Coronary artery (tissue), 2 donors: ENCODE results near the gene NUPR1.
"Not testable (repeated sequence)": the region's sequence is repeated elsewhere in the genome, so short reads cannot be mapped to it uniquely, and the experiment has no call there.

Source experiments
- DNase-seq: peaks from one replicate; pipeline ENCODE4 v3.0.0-alpha.2; 2017; ENCODE audit warnings: low spot score
- H3K27ac ChIP-seq, 2 donors: fragments of 200-600 bp; sonication (generic); one replicate each; pipeline ENCODE4 v1.5.1; 2016 to 2019
- H3K4me3 ChIP-seq: fragments of 200-600 bp; sonication (generic); 2 replicates; pipeline ENCODE4 v1.5.1; 2016; ENCODE audit warnings: mild to moderate bottlenecking, moderate library complexity
- TF ChIP-seq, protein P1 (sequence below): fragments of 200-600 bp; sonication (generic); IDR thresholded peaks from one replicate; pipeline ENCODE4 v1.5.1; 2019; ENCODE audit warnings: antibody characterized with exemption

Gene NUPR1

DNA sequence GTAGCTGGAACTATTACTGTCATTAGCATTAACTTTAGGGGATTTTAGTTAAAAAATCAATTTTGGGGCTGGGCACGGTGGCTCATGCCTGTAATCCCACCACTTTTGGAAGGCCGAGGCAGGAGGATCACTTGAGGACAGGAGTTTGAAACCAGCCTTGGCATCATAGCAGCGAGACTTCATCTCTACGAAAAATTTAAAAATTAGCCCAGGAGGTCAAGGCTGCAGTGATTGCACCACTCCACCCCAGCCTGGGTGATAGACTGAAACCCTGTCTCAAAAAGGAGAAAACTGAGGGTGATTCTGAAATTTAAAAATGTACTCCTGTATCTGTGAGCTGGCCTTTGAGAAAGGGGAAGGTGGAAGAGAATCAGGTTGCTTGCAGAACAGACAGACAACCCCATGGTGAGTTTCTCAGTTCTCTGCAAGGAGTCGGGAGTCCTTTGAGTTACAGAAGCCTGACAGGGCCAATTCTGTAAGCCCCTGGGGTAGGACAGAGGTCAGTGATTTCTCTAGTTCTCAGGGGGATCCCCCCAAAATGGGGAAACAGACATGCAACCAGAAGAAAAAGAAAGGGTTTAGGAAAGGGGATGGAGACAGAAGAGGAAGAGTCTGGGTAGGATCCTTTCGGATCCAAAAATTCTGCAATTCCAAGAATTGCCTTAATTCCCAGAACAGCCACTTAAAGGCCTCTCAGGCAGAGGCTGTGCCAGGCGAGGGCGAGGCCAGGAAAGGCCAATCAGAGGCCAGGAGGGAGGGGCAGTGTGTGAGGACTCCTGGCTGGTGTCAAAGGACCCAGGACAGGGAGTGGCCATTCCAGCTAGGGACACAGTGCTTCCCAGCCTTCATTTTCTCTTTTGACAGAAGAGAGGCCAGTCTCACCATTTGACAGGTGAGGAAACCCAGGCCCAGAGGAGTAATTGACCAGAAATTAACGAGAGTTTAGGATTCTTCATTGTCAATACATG lies 6.7 kb downstream of the NUPR1 start:
- DNase-seq, result peak; percentile 87
- Histone ChIP-seq H3K4me3 (no peak overlapping the region), H3K27ac (peak overlapping the region; percentile 40 to 73)
- TF ChIP-seq, protein P1, sequence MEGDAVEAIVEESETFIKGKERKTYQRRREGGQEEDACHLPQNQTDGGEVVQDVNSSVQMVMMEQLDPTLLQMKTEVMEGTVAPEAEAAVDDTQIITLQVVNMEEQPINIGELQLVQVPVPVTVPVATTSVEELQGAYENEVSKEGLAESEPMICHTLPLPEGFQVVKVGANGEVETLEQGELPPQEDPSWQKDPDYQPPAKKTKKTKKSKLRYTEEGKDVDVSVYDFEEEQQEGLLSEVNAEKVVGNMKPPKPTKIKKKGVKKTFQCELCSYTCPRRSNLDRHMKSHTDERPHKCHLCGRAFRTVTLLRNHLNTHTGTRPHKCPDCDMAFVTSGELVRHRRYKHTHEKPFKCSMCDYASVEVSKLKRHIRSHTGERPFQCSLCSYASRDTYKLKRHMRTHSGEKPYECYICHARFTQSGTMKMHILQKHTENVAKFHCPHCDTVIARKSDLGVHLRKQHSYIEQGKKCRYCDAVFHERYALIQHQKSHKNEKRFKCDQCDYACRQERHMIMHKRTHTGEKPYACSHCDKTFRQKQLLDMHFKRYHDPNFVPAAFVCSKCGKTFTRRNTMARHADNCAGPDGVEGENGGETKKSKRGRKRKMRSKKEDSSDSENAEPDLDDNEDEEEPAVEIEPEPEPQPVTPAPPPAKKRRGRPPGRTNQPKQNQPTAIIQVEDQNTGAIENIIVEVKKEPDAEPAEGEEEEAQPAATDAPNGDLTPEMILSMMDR, result no peak

DNA sequence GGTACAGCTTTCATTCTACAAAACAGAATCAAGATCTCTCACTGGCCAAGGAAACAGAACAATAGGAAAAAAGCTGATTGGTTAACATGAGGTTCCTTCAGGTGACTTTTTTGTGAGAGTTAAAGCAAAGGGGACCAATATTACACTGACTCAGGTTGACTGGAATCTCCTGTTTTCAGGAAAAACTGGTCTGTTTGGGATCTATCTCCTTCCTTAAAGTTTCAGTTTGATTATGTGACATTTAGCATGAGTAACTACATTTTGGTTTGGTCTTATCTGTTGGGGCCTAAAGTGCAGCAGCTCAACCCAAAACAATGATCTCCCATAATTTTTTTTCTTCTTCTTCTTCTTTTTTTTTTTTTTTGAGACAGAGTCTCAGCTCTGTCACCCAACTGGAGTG lies 9.7 kb downstream of the NUPR1 start:
- H3K27ac ChIP-seq, result no peak overlapping the region

DNA sequence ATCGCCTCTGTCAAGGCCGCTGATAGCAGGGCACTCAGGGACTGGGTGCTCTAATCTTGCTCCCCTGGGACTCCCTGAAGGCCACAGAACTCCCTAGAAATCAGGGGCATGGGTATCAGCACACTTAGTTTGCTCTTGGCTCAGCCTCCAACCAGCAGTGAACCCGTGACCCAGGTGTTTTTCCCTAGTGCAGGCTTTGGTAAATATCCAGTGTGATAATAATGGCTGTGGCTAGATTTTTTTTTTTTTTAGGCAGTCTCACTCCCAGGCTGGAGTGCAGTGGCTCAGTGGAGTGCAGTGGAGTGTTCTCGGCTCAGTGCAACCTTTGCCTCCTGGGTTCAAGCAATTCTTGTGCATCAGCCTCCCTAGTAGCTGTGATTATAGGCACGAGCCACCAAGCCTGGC lies 10.3 kb downstream of the NUPR1 start:
- TF ChIP-seq, protein P1, result no peak
- no peak for DNase-seq
- H3K27ac ChIP-seq, result no peak overlapping the region
- H3K4me3 ChIP-seq, result no peak overlapping the region

More for the DNA sequence above, 9.7 kb downstream of the NUPR1 start:
- H3K4me3 ChIP-seq, result no peak overlapping the region
- no peak for DNase-seq
- TF ChIP-seq, protein P1, result no peak

DNA sequence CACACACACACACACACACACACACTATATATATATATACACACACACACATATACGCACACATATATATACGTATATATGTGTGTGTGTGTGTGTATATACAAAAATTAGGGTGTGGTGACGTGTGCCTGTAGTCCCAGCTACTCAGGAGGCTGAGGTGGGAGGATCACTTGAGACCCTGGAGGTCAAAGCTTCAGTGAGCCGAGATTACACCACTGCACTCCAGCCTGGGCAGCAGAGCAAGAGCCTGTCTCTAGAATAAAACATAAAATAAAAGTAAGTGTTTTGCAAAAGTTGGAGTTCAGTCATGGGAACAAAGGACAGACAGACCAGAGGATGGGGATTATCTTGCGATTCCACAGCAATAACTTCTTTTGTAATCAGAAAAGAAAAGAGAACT lies 10.8 kb downstream of the NUPR1 start:
- TF ChIP-seq, protein P1, result no peak
- Histone ChIP-seq H3K27ac (no peak overlapping the region), H3K4me3 (no peak overlapping the region)
- DNase-seq, result no peak

DNA sequence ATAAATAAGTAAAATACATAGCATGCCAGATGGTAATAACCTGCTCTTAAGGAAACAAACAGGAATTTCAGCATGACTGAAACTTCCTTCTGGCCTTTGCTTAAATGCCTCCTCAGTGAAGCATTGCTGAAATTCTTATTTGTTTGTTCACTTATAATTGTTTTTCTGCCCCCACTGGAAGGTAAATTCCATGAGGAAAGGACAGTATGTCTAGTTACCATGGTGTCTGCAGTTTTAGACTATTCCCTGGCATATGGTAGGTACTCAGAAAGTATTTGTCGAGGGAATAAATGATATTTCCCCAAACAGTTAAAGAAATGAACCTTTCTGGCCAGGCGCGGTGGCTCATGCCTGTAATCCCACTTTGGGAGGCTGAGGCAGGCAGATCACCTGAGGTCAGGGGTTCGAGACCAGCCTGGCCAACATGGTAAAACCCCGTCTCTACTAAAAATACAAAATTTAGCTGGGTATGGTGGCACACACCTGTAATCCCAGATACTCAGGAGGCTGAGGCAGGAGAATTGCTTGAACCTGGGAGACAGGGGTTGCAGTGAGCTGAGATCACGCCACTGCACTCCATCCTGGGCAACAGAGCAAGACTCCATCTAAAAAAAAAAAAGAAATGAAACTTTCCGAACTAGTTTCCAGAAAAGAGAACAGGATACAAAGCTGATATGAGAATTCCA lies 11.5 kb downstream of the NUPR1 start:
- not testable (repeated sequence) for DNase-seq, H3K4me3 ChIP-seq, H3K27ac ChIP-seq

DNA sequence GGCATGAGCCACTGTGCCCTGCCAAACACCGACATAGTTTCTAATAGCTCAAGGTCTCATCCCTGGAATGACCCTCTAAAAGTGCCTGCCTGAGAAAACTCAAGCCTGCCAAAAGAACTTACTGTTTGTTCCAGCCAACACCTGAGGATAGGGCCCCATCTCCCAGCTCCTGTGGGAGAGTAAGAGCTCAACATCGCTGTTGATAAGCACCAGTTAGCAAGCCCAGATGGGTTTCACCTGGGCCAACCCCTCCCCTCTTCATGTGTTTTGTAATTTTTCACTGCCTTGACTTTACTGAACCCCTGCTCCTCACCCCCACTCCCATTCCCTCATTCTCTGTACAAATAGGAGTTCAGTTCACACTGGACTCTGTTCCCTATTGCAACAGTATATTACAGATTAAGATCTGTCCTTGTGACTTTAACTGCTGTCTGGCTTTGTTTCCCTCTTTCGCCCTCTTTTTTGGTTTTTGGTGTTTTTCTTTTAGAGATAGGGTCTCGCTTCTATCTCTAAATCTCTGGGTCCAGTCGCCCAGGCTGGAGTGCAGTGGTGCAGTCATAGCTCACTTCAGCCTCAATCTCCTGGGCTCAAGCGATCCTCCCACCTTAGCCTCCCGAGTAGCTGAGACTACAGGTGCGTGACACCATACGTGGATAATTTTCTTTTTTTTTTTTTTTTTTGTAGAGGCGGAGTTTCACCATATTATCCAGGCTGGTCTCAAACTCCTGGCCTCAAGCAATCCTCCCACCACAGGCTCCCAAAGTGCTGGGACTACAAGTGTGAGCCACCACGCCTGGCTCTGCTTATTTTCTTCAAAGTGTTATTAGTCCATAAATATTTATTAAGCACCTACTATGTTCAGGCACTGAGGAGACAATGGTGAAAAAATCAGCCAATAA lies 12.3 kb downstream of the NUPR1 start:
- Histone ChIP-seq H3K4me3 (no peak overlapping the region), H3K27ac (no peak overlapping the region)
- no peak for DNase-seq
- TF ChIP-seq, protein P1, result no peak

DNA sequence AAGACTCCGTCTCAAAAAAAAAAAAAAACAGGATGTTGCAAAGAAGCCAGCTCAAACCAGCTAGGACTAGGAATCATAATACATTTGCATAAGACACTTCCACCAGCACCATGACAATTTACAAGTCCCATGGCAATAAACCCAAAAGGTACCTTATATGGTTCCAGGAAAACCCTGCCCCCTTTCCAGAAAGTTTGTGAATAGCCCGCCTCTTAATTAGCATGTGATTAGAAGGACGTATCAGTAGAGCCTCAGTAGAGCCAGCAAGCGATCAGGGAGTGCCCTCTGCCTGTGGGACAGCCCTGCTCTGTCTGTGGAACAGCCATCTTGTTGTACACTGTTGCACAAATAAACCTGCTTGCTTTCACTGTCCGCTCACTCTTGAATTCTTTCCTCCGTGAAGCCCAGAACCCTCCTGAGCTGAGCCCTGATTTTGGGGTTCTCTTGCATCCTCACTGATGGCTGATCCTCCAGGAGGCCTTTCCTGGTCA lies 14.0 kb downstream of the NUPR1 start:
- TF ChIP-seq, protein P1, result no peak
- no peak for DNase-seq
- no peak overlapping the region for H3K4me3 ChIP-seq
- H3K27ac ChIP-seq, result no peak overlapping the region
